Activated CD4-positive, CD25-positive, alpha-beta regulatory T cell treated with anti-CD3 and anti-CD28 coated beads, Interleukin-2, amount 50 U/mL, for 24 hours (primary cell): ENCODE measurements around the gene SOX8.
"Not testable (repeated sequence)": the region's sequence is repeated elsewhere in the genome, so short reads cannot be mapped to it uniquely, and the experiment has no call there.

Source experiments
- ATAC-seq, 2 donors: fragments of 150-1000 bp; cut with Tn5 transposase; one replicate each; pipeline ENCODE4 v1.10.0; 2021; ENCODE audit warnings: mild to moderate bottlenecking in 1 of 2, moderate library complexity in 1 of 2

Gene SOX8

GRCh38 chr16:981695-982144 lies at the start of gene SOX8:
Gene SOX8, plus strand, starts transcription at chr16:981770. Its CDS starts 153 bp downstream, at chr16:981923.
- no peak for ATAC-seq

- ATAC-seq: no peak
These were observed 48.7 kb upstream of the SOX8 start for GRCh38 chr16:932831-933330.

GRCh38 chr16:933581-933980 lies 48.0 kb upstream of the SOX8 start:
- no peak for ATAC-seq

GRCh38 chr16:934178-934577 lies 47.4 kb upstream of the SOX8 start:
- no peak for ATAC-seq

GRCh38 chr16:935684-936083 lies 45.9 kb upstream of the SOX8 start:
- no peak for ATAC-seq

- no peak for ATAC-seq
These were observed 44.3 kb upstream of the SOX8 start for GRCh38 chr16:937311-937710.

GRCh38 chr16:937723-938122 lies 43.8 kb upstream of the SOX8 start:
- ATAC-seq: no peak

GRCh38 chr16:938136-938535 lies 43.4 kb upstream of the SOX8 start:
- ATAC-seq: no peak

- no peak for ATAC-seq
These were observed 42.8 kb upstream of the SOX8 start for GRCh38 chr16:938752-939151.

GRCh38 chr16:939311-939710 lies 42.3 kb upstream of the SOX8 start:
- no peak for ATAC-seq

- ATAC-seq: no peak
These were observed 41.6 kb upstream of the SOX8 start for GRCh38 chr16:939941-940340.

GRCh38 chr16:942436-943060 lies 39.0 kb upstream of the SOX8 start:
- ATAC-seq: no peak

- no peak for ATAC-seq
These were observed 37.6 kb upstream of the SOX8 start for GRCh38 chr16:943971-944370.

GRCh38 chr16:945271-946047 lies 36.1 kb upstream of the SOX8 start:
- ATAC-seq: no peak

- no peak for ATAC-seq
These were observed 35.5 kb upstream of the SOX8 start for GRCh38 chr16:946048-946395.

GRCh38 chr16:947255-947921 lies 34.2 kb upstream of the SOX8 start:
- ATAC-seq: no peak

GRCh38 chr16:947922-948303 lies 33.7 kb upstream of the SOX8 start:
- not testable (repeated sequence) for ATAC-seq

- ATAC-seq: not testable (repeated sequence)
These were observed 32.8 kb upstream of the SOX8 start for GRCh38 chr16:948767-949166.

- not testable (repeated sequence) for ATAC-seq
These were observed 30.6 kb upstream of the SOX8 start for GRCh38 chr16:950733-951573.

GRCh38 chr16:951660-952301 lies 29.8 kb upstream of the SOX8 start:
- ATAC-seq: no peak

GRCh38 chr16:952321-952720 lies 29.2 kb upstream of the SOX8 start:
- ATAC-seq: no peak

GRCh38 chr16:953818-954217 lies 27.8 kb upstream of the SOX8 start:
- ATAC-seq: not testable (repeated sequence)
